Upper lobe of left lung (tissue), 4 donors: ENCODE results near the gene MAPK8.

Experiments used
- EP300 ChIP-seq, 4 donors: sonication (generic); formaldehyde crosslinking; IDR thresholded peaks; one replicate each; pipeline ENCODE4 v1.5.1; 2017; ENCODE audit warnings: antibody characterized with exemption in 4 of 4, control low read depth in 2 of 4
- POLR2A ChIP-seq, 4 donors: fragments of 450-650 bp; IDR thresholded peaks; one replicate each; pipeline ENCODE4 v1.5.1; 2016 to 2017; ENCODE audit warnings: antibody characterized with exemption in 4 of 4, mild to moderate bottlenecking in 2 of 4
- POLR2AphosphoS5 ChIP-seq, 2 donors: sonication (generic); formaldehyde crosslinking; IDR thresholded peaks; one replicate each; pipeline ENCODE4 v1.5.1; 2017; ENCODE audit warnings: antibody characterized with exemption in 2 of 2
- TF ChIP-seq, protein P1 (sequence below), 6 experiments: fragments of 450-650 bp in 4 of 6; fragments of 200-600 bp in 2 of 6; sonication (generic) in 2 of 6; IDR thresholded peaks; one replicate each; pipeline ENCODE4 v1.5.1; 2016 to 2019; ENCODE audit warnings: antibody characterized with exemption in 6 of 6

DNA sequence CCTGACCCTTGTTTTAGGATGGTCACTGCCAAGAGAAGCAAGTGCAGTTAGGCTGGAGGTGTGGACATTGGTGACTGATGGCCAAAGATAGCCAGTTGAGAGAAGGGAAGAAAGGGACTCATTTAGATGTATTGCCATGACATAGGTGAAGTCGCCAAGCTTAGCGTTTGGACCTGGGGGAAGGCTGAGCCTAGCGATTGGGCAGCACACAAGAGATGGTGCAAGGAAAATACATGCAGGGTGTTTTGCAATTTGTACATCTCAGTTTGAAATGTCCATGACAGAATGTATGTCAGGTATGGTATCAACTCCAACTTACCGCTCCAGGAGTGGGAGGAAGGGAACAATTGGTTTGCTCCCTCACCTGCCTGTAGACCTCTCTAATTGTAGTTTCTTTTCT lies 134.3 kb downstream of the MAPK8 start:
- TF ChIP-seq, protein P1, sequence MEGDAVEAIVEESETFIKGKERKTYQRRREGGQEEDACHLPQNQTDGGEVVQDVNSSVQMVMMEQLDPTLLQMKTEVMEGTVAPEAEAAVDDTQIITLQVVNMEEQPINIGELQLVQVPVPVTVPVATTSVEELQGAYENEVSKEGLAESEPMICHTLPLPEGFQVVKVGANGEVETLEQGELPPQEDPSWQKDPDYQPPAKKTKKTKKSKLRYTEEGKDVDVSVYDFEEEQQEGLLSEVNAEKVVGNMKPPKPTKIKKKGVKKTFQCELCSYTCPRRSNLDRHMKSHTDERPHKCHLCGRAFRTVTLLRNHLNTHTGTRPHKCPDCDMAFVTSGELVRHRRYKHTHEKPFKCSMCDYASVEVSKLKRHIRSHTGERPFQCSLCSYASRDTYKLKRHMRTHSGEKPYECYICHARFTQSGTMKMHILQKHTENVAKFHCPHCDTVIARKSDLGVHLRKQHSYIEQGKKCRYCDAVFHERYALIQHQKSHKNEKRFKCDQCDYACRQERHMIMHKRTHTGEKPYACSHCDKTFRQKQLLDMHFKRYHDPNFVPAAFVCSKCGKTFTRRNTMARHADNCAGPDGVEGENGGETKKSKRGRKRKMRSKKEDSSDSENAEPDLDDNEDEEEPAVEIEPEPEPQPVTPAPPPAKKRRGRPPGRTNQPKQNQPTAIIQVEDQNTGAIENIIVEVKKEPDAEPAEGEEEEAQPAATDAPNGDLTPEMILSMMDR (IDR thresholded peaks at IDR 0.05): no peak
- TF ChIP-seq POLR2AphosphoS5 (IDR thresholded peaks at IDR 0.05): no peak
- no peak for TF ChIP-seq POLR2A (IDR thresholded peaks at IDR 0.05)
- TF ChIP-seq EP300 (IDR thresholded peaks at IDR 0.05): no peak
